C4-2B (cell line): ENCODE data around the gene KCNJ15.

ENCODE experiments used
- CTCF ChIP-seq: fragments of 450-650 bp; conservative IDR thresholded peaks from 2 replicates; pipeline ENCODE4 v1.5.1; 2017; ENCODE audit warnings: mild to moderate bottlenecking
- ZFX ChIP-seq: fragments of 450-650 bp; IDR thresholded peaks from 2 replicates; pipeline ENCODE4 v1.6.1; 2017

GRCh38 chr21:38269576-38269936 is 12.8 kb downstream of the KCNJ15 start:
- TF ChIP-seq CTCF = no peak
- TF ChIP-seq ZFX = no peak
